HG03045 (cell line): ENCODE results near the gene RPRD1B.
"Not testable (repeated sequence)": the region's sequence is repeated elsewhere in the genome, so short reads cannot be mapped to it uniquely, and the experiment has no call there.

Source experiments
- ATAC-seq: cut with Tn5 transposase; IDR thresholded peaks from one replicate; pipeline ENCODE4 v1.9.1; 2021; ENCODE audit warnings: mild to moderate bottlenecking, moderate library complexity; ENCODE audit not compliant: unreplicated experiment

RPRD1B gene

DNA sequence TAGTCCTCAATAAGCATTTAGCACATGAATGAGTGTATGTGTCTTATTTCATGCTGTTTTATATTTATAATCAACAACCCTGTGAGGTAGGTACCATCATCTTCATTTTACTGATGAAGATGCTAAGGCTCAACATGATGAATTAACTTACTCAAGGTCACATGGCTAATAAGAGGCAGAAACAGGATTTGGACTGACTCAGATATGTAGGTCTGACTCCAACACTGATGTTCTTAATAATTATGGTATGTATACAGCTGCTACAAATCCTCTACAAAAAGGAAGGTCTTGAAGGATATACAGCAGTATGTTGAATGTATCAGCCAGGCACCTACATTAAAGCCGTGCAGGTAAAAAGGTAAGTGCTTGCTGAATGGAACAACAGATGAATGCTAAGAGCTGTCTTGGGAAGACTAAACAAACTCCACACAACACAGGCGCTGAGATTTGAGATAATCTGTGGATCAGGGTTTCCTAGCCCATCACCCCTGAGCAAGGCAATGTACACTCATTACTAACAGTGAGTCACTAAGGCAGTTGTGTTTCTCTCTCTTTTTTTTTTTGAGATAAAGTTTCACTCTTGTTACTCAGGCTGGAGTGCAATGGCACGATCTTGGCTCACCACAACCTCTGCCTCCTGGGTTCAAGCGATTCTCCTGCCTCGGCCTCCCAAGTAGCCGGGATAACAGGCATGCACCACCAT, 32.2 kb upstream of the RPRD1B start:
- ATAC-seq, result no peak

- ATAC-seq, result no peak
Observed at GRCh38 chr20:38001981-38002380, 31.6 kb upstream of the RPRD1B start.

DNA sequence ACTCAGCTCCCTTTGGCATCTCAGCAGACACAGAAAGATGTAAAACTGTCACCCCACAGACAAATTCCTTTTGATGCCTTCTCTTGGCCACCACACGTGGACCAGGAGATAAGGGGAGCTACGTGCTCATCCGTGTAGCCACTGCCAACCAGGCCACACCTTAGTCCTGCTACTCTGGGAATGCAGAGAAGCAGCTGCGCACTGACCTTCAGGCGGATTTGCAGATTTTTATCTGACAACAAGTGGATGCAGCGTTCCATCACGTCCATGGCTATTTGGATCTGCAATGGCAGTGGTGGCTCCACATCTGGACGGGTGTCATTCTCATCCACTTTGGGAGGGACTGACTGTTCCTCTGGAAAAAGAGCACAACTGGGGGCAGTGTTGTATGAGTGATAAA, 31.1 kb upstream of the RPRD1B start:
- ATAC-seq, result no peak

- ATAC-seq, result no peak
Observed at GRCh38 chr20:38004416-38004815, 29.1 kb upstream of the RPRD1B start.

DNA sequence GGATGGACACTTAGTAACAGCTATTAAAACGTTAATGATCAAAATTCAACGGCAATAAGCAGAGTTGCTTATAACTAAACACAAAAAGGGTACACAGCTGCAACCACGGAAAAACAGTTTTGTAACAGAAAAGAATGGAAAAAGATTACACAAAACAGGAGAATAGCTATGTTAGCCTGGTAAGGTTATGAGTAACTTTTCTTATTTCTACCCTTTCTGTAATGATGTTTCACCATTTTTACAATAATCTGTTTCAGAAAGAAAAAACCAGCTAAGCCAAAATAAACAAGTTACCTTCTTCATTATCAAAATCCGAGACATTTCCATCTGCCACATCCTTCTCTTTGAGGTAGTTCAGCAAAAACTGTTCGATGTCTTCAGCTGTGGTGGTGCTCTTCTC, 27.6 kb upstream of the RPRD1B start:
- no peak for ATAC-seq

- no peak for ATAC-seq
Observed at GRCh38 chr20:38007526-38007925, 26.0 kb upstream of the RPRD1B start.

DNA sequence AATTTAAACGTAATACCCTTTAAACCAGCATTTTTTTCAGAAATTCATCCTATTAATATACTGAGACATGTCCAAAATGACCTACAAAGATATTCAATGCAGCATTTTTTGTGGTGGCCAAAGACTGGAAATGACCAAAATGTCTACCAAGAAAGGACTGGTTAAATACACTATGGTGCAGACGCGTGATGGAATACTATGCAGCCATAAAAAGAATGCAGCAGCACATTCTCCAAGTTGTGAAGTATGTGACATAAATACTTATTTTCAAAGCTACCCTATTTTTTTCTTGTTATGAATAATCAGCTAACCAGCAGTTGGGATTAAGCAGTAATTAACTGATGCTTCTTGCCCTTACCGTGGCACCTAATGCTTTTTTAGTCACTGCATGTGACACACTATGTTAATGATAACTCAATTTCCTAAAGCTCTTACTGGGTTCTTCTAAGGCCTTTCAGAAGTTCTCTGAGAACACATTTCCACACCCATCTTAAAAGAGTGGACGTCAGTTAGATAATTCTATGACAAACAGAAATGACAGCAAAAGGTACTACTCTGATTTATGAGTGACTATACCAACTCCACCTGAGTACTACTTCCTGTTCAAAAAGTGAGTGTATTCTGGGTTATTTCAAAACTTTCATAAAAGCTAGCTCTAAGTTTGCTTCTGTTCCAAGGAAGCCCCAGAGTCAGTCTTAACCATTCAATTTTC, 25.2 kb upstream of the RPRD1B start:
- no peak for ATAC-seq

GRCh38 chr20:38009416-38009815, 24.1 kb upstream of the RPRD1B start:
- not testable (repeated sequence) for ATAC-seq

DNA sequence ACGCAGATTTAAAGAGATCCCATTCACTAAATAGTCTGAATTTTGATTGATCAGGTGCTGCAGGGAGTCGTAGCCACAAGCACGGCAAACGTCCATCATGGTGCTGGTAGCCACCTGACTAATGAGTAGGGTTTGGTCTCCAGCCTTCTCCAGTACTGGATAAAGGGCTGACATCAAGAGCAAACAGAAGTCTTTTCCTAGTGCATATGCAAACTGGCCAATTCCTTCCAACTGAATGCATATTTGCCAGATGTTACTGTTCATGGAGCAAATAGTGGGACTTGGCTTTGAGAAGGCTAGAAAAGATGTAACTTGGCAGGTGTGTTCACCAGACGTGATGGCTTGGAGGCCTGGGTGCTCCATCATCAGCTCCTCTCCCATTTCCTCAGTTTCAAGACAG, 21.9 kb upstream of the RPRD1B start:
- no peak for ATAC-seq

DNA sequence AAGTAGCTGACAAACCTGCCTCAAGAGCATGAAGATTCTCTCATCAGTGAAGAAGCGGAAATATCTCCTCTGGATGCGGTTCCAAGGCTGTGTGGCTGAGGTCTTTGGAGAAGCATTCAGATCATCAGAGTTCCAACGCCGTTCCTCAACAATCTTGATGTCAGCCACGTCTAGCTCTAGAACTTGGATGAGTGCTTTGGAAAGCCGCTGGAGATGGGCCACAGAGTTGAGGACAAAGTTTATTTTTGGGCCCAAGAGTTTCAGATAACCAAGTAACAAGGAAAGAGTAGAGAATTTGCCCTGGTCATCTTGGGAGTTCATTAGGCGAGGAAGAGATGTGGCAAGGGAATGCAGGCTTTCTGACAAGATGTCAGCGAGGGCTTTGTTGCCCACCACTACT, 21.2 kb upstream of the RPRD1B start:
- no peak for ATAC-seq

DNA sequence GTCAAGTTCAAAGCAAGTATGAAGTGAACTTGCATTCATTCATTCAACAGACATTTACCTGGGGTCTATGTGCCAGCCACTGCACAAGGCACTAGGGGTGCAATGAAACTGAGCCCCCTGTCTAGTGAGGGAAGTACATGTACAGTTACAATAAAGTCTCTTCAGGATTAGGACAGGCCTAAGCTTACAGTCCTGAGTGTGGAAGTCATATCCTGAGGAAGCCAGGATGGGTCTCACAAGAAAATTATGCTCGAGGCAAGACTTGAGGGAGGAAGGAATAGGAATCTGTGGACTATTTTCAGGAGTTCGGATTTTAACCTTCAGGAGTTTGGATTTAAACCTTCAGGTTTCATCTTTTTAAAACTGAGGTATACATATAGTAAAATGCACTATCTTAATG, 19.7 kb upstream of the RPRD1B start:
- ATAC-seq, result no peak

DNA sequence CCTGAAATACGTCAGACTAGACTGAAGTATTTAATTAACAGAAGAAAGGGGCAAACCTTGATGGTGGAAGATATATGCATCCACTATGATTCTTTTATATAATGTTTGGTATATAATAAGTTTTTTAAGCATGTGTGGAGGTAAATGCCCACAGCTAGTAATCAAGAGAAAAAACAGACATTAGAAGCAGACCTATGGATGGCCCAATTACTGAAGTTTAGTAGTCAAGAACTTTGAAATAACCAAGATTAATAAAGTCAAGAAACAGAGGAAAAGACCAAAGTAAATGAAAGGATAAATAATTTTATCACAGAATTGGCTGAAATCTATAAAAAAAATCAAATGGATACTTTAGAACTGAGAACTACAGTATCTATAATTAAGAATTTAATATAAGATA, 15.6 kb upstream of the RPRD1B start:
- ATAC-seq, result no peak

- no peak for ATAC-seq
Observed at GRCh38 chr20:38018385-38018784, 15.2 kb upstream of the RPRD1B start.

DNA sequence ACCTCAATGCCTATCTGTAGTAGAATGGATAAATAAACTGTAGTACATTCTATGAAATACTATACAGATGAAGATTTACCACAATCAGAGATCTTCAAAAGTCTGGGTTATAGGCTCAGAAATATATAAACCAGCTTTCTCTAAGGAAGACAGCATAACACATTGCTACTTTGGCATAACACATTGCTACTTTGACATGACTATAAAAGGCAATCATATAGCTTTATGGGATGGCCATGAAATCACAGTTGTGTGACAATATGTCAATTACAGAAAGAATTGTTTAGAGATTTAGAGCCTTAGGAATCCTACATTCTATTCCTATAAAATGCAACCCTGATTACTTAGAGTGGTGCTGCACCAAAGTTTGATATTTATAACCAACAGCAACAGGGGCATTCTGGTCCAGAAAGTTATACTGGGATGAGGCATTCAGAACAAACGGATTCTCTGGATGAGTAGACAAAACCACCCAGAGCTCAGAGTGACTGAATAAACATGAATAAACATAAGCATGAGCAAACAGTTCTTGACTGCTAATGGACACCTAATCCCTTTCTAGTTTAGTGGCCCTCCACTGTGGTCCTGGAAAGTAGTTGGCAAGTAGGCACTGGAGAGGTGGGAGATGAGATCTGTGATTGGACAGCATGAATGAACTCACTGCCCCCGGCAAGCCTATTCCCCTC, 12.3 kb upstream of the RPRD1B start:
- ATAC-seq, result no peak

GRCh38 chr20:38023181-38024001, 10.2 kb upstream of the RPRD1B start:
- ATAC-seq, result no peak

- no peak for ATAC-seq
Observed at GRCh38 chr20:38024496-38024895, 9.1 kb upstream of the RPRD1B start.

GRCh38 chr20:38029453-38029852, 4.1 kb upstream of the RPRD1B start:
- no peak for ATAC-seq

DNA sequence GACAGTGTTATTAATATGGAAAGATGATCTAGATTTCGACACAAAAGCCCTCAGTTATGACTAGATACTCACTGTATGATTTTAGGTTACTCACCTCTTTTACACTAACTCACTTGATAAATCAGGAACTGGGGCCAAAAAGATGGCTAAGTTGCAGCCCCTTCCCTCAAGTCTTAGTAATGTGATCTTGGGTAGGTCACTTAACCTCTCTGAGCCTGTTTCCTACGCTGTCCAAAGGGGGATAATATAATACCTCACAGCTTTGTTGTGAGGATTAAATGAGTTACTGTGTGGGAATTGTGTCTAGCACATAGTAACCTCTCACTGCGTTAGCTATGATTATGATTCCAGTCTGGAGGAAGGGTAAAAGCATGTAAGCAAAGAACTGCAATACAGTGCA, 1.6 kb upstream of the RPRD1B start:
- ATAC-seq, result no peak

- peak; percentile 40 for ATAC-seq
Observed at GRCh38 chr20:38032585-38033329, 789 bp upstream of the RPRD1B start.

GRCh38 chr20:38034108-38034649, 633 bp downstream of the RPRD1B start:
- ATAC-seq, result peak; percentile 11
